ENCODE results near the gene CHST12.
"Not testable (repeated sequence)": the region's sequence is repeated elsewhere in the genome, so short reads cannot be mapped to it uniquely, and the experiment has no call there.

The CHST12 gene

GRCh38 chr7:2466675-2467074, 63.3 kb downstream of the CHST12 start:
- H3K27me3 ChIP-seq (ENCODE audit: insufficient read depth, poor library complexity, severe bottlenecking): no peaks in the 10 kb centered on the region
- no peak for TF ChIP-seq POLR2AphosphoS5 (IDR thresholded peaks at IDR 0.05; ENCODE audit: low read depth)
- TF ChIP-seq REST (IDR thresholded peaks at IDR 0.05; ENCODE audit: insufficient replicate concordance, low read depth): no peak
- no peak for TF ChIP-seq CTCF (IDR thresholded peaks at IDR 0.05; ENCODE audit: insufficient read depth, low read length)
- TF ChIP-seq GABPA (IDR thresholded peaks at IDR 0.05; ENCODE audit: low read depth): no peak
- no peak for TF ChIP-seq SPI1 (IDR thresholded peaks at IDR 0.05; ENCODE audit: borderline replicate concordance, low read depth)
- no peak overlapping the region for H3K27ac ChIP-seq (replicated peaks)
- no peak overlapping the region for H3K4me3 ChIP-seq (replicated peaks; ENCODE audit: insufficient read depth, low read length)
- DNase-seq (ENCODE audit: low read depth in 1 of 2, low spot score in 1 of 2): no peak

GRCh38 chr7:2468227-2468626, 64.8 kb downstream of the CHST12 start:
- H3K27ac ChIP-seq (replicated peaks): no peak overlapping the region
- H3K27me3 ChIP-seq (ENCODE audit: insufficient read depth, poor library complexity, severe bottlenecking): no peaks in the 10 kb centered on the region
- no peak overlapping the region for H3K4me3 ChIP-seq (replicated peaks; ENCODE audit: insufficient read depth, low read length)
- no peak for DNase-seq (ENCODE audit: low read depth in 1 of 2, low spot score in 1 of 2)
- TF ChIP-seq CTCF (IDR thresholded peaks at IDR 0.05; ENCODE audit: insufficient read depth, low read length) (no peak), SPI1 (IDR thresholded peaks at IDR 0.05; ENCODE audit: borderline replicate concordance, low read depth) (no peak), POLR2AphosphoS5 (IDR thresholded peaks at IDR 0.05; ENCODE audit: low read depth) (no peak), REST (IDR thresholded peaks at IDR 0.05; ENCODE audit: insufficient replicate concordance, low read depth) (no peak), GABPA (IDR thresholded peaks at IDR 0.05; ENCODE audit: low read depth) (no peak)

- H3K27me3 ChIP-seq (ENCODE audit: insufficient read depth, poor library complexity, severe bottlenecking): not testable (repeated sequence)
These were observed 66.2 kb downstream of the CHST12 start for GRCh38 chr7:2469460-2470203.

GRCh38 chr7:2470204-2471021, 67.0 kb downstream of the CHST12 start:
- Histone ChIP-seq H3K27ac (replicated peaks) (no peak overlapping the region), H3K27me3 (ENCODE audit: insufficient read depth, poor library complexity, severe bottlenecking) (no peaks in the 10 kb centered on the region), H3K4me3 (replicated peaks; ENCODE audit: insufficient read depth, low read length) (no peak overlapping the region)
- no peak for DNase-seq (ENCODE audit: low read depth in 1 of 2, low spot score in 1 of 2)
- TF ChIP-seq GABPA (IDR thresholded peaks at IDR 0.05; ENCODE audit: low read depth): no peak

More at GRCh38 chr7:2469460-2470203, 66.2 kb downstream of the CHST12 start:
- peak overlapping the region; percentile 10 for H3K27ac ChIP-seq (replicated peaks)
- peak; percentile 2; the same call in 1 of the 2 replicates for TF ChIP-seq SPI1 (IDR thresholded peaks at IDR 0.05; ENCODE audit: borderline replicate concordance, low read depth)
- not testable (repeated sequence) for H3K4me3 ChIP-seq (replicated peaks; ENCODE audit: insufficient read depth, low read length)
- DNase-seq (ENCODE audit: low read depth in 1 of 2, low spot score in 1 of 2): peak in 1 of 2 experiments; percentile 58
